ENCODE data around the gene LRRC52.

LRRC52 gene

GRCh38 chr1:165562571-165562970, 18.8 kb downstream of the LRRC52 start:
- no peak overlapping the region for H3K4me3 ChIP-seq (ENCODE audit: low read depth in 1 of 5, low read length in 5 of 5)
- no peak overlapping the region for H3K9ac ChIP-seq (ENCODE audit: low read length in 5 of 5)
- no peaks in the 10 kb centered on the region for H3K9me3 ChIP-seq (ENCODE audit: control insufficient read depth in 5 of 5, low read length in 5 of 5)

DNA sequence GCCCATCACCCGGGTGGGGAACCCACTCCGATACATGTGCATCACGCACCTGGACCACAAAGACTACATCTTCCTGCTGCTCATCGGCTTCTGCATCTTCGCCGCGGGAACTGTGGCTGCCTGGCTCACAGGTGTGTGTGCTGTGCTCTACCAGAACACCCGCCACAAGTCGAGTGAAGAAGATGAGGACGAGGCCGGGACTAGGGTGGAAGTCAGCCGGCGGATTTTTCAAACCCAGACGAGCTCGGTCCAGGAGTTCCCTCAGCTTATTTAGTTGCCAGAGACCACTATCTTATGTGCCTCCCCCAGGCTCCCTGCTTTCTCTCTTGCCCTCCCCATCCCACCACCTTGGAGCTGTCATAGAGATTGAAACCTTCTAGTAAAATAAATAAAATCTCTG, 19.8 kb downstream of the LRRC52 start:
- Histone ChIP-seq H3K27ac (ENCODE audit: low read depth, low read length) (no peak overlapping the region), H3K9me3 (ENCODE audit: control insufficient read depth in 5 of 5, low read length in 5 of 5) (no peaks in the 10 kb centered on the region), H3K9ac (ENCODE audit: low read length in 5 of 5) (no peak overlapping the region), H3K4me1 (ENCODE audit: control insufficient read depth in 5 of 5, insufficient read depth in 5 of 5, low read length in 5 of 5) (peaks cover 0 to 3% (median 0%) of the 10 kb centered on the region in 5 donors), H3K4me3 (ENCODE audit: low read depth in 1 of 5, low read length in 5 of 5) (no peak overlapping the region), H3K36me3 (ENCODE audit: control insufficient read depth in 5 of 5, insufficient read depth in 5 of 5, low read length in 5 of 5) (no peaks in the 10 kb centered on the region), H3K27me3 (ENCODE audit: control insufficient read depth in 5 of 5, insufficient read depth in 4 of 5, low read length in 5 of 5) (peaks cover 0 to 12% (median 0%) of the 10 kb centered on the region in 5 donors)

More at GRCh38 chr1:165562571-165562970, 18.8 kb downstream of the LRRC52 start:
- Histone ChIP-seq H3K27me3 (ENCODE audit: control insufficient read depth in 5 of 5, insufficient read depth in 4 of 5, low read length in 5 of 5) (peaks cover 0 to 12% (median 0%) of the 10 kb centered on the region in 5 donors), H3K36me3 (ENCODE audit: control insufficient read depth in 5 of 5, insufficient read depth in 5 of 5, low read length in 5 of 5) (no peaks in the 10 kb centered on the region), H3K4me1 (ENCODE audit: control insufficient read depth in 5 of 5, insufficient read depth in 5 of 5, low read length in 5 of 5) (peaks cover 0 to 3% (median 0%) of the 10 kb centered on the region in 5 donors), H3K27ac (ENCODE audit: low read depth, low read length) (no peak overlapping the region)

DNA sequence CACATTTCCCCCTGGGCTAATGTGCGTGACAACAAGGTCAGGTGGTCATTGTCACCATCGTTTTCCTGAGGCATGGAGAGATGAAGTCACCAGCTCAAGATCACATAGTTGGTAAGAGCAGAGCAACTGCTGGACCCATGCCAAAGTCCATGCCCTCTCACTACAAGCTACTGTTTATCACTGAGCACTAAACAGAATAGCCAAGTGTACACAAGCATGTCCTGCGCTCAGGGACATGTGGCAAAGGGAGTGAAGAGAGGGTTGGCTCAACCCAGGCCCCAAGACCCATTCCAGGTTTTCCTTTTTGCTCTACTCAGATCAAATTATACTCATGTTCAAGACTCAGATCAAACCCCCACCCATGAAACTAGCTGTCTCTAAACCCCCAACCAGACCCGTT, 20.8 kb downstream of the LRRC52 start:
- Histone ChIP-seq H3K36me3 (ENCODE audit: control insufficient read depth in 5 of 5, insufficient read depth in 5 of 5, low read length in 5 of 5) (no peaks in the 10 kb centered on the region), H3K4me3 (ENCODE audit: low read depth in 1 of 5, low read length in 5 of 5) (no peak overlapping the region), H3K9ac (ENCODE audit: low read length in 5 of 5) (no peak overlapping the region), H3K4me1 (ENCODE audit: control insufficient read depth in 5 of 5, insufficient read depth in 5 of 5, low read length in 5 of 5) (peaks cover 0 to 3% (median 0%) of the 10 kb centered on the region in 5 donors), H3K27me3 (ENCODE audit: control insufficient read depth in 5 of 5, insufficient read depth in 4 of 5, low read length in 5 of 5) (peaks cover 0 to 12% (median 0%) of the 10 kb centered on the region in 5 donors), H3K27ac (ENCODE audit: low read depth, low read length) (no peak overlapping the region), H3K9me3 (ENCODE audit: control insufficient read depth in 5 of 5, low read length in 5 of 5) (no peaks in the 10 kb centered on the region)

- no peaks in the 10 kb centered on the region for H3K4me1 ChIP-seq (ENCODE audit: control insufficient read depth in 5 of 5, insufficient read depth in 5 of 5, low read length in 5 of 5)
- no peaks in the 10 kb centered on the region for H3K36me3 ChIP-seq (ENCODE audit: control insufficient read depth in 5 of 5, insufficient read depth in 5 of 5, low read length in 5 of 5)
- no peak overlapping the region for H3K9ac ChIP-seq (ENCODE audit: low read length in 5 of 5)
- no peaks in the 10 kb centered on the region for H3K9me3 ChIP-seq (ENCODE audit: control insufficient read depth in 5 of 5, low read length in 5 of 5)
- H3K4me3 ChIP-seq (ENCODE audit: low read depth in 1 of 5, low read length in 5 of 5), result no peak overlapping the region
- peaks cover 0 to 11% (median 0%) of the 10 kb centered on the region in 5 donors for H3K27me3 ChIP-seq (ENCODE audit: control insufficient read depth in 5 of 5, insufficient read depth in 4 of 5, low read length in 5 of 5)
- H3K27ac ChIP-seq (ENCODE audit: low read depth, low read length), result no peak overlapping the region
Measured at GRCh38 chr1:165565751-165566490, 22.1 kb downstream of the LRRC52 start.

- Histone ChIP-seq H3K9ac (ENCODE audit: low read length in 5 of 5) (no peak overlapping the region), H3K27ac (ENCODE audit: low read depth, low read length) (no peak overlapping the region), H3K27me3 (ENCODE audit: control insufficient read depth in 5 of 5, insufficient read depth in 4 of 5, low read length in 5 of 5) (peaks cover 0 to 10% (median 0%) of the 10 kb centered on the region in 5 donors), H3K4me3 (ENCODE audit: low read depth in 1 of 5, low read length in 5 of 5) (no peak overlapping the region), H3K4me1 (ENCODE audit: control insufficient read depth in 5 of 5, insufficient read depth in 5 of 5, low read length in 5 of 5) (no peaks in the 10 kb centered on the region), H3K9me3 (ENCODE audit: control insufficient read depth in 5 of 5, low read length in 5 of 5) (no peaks in the 10 kb centered on the region), H3K36me3 (ENCODE audit: control insufficient read depth in 5 of 5, insufficient read depth in 5 of 5, low read length in 5 of 5) (no peaks in the 10 kb centered on the region)
Measured at GRCh38 chr1:165570078-165570477, 26.3 kb downstream of the LRRC52 start.

DNA sequence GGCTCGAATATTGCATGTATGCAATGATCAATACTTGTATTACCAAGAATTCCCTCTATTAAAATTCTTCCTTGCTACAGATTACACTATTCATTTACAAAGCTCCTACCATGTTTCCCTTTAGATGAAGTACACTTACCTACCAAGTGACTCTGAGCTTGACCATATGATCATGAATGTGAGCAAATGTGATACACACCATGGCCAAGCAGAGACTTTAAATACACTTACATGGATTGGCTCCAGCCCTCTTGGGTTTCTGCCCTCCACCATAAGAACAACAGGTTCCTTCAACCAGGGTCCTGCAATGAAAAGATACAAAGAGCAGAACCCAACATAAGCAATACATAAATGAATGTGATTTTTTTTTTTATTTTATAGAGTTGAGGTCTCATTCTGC, 30.0 kb downstream of the LRRC52 start:
- Histone ChIP-seq H3K9me3 (ENCODE audit: control insufficient read depth in 5 of 5, low read length in 5 of 5) (no peaks in the 10 kb centered on the region), H3K36me3 (ENCODE audit: control insufficient read depth in 5 of 5, insufficient read depth in 5 of 5, low read length in 5 of 5) (no peaks in the 10 kb centered on the region), H3K9ac (ENCODE audit: low read length in 5 of 5) (no peak overlapping the region), H3K4me1 (ENCODE audit: control insufficient read depth in 5 of 5, insufficient read depth in 5 of 5, low read length in 5 of 5) (no peaks in the 10 kb centered on the region), H3K27me3 (ENCODE audit: control insufficient read depth in 5 of 5, insufficient read depth in 4 of 5, low read length in 5 of 5) (peaks cover 0 to 11% (median 0%) of the 10 kb centered on the region in 5 donors), H3K4me3 (ENCODE audit: low read depth in 1 of 5, low read length in 5 of 5) (no peak overlapping the region), H3K27ac (ENCODE audit: low read depth, low read length) (no peak overlapping the region)

DNA sequence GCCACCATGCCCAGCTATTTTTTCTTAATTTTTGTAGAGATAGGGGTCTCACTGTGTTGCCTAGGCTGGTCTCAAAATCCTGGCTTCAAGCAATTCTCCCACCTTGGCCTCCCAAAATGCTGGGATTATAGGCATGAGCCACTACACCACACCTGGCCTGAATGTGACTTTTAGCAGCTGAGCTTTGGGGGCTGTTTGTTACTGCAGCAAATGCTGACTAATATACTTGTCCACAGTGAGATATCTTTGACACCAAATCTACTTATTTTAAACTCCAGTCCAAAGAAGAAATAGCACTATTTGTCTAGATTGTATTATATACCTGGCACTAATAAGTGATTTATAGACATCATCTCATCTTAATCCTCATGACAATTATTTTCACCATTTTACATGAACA, 30.5 kb downstream of the LRRC52 start:
- Histone ChIP-seq H3K4me3 (ENCODE audit: low read depth in 1 of 5, low read length in 5 of 5) (no peak overlapping the region), H3K27ac (ENCODE audit: low read depth, low read length) (no peak overlapping the region), H3K9me3 (ENCODE audit: control insufficient read depth in 5 of 5, low read length in 5 of 5) (no peaks in the 10 kb centered on the region), H3K27me3 (ENCODE audit: control insufficient read depth in 5 of 5, insufficient read depth in 4 of 5, low read length in 5 of 5) (peaks cover 0 to 11% (median 0%) of the 10 kb centered on the region in 5 donors), H3K36me3 (ENCODE audit: control insufficient read depth in 5 of 5, insufficient read depth in 5 of 5, low read length in 5 of 5) (no peaks in the 10 kb centered on the region), H3K4me1 (ENCODE audit: control insufficient read depth in 5 of 5, insufficient read depth in 5 of 5, low read length in 5 of 5) (no peaks in the 10 kb centered on the region), H3K9ac (ENCODE audit: low read length in 5 of 5) (no peak overlapping the region)

DNA sequence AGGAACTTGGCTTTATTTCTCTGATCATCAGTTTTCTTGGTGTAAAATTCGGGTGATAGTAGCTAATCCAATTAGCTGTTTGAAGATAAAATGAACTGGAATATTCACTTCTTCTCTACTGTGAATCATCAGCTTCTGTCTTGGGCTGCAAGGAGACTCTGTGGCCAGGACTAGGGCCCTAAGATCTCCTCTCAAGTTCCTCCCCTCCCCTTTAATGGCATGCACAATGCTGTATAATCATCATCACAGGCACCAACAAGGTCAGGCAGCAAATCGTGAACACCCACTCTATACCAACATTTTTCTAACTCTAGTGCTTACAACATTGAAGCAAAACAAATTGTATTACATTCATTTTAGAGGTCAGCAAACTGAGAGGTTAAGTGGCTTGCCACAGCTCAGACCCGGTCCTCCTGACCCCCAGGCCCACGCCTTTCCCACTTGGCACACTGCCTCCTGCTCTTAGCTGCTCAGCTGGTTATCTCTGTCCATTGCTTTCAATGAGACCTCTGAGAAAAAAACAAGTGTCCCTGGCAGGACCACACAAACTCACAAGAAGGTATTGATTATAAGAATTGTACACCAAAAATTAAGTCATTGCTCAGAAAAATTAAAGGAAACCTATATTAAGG, 31.8 kb downstream of the LRRC52 start:
- Histone ChIP-seq H3K4me3 (ENCODE audit: low read depth in 1 of 5, low read length in 5 of 5) (no peak overlapping the region), H3K36me3 (ENCODE audit: control insufficient read depth in 5 of 5, insufficient read depth in 5 of 5, low read length in 5 of 5) (no peaks in the 10 kb centered on the region), H3K27ac (ENCODE audit: low read depth, low read length) (no peak overlapping the region), H3K9me3 (ENCODE audit: control insufficient read depth in 5 of 5, low read length in 5 of 5) (no peaks in the 10 kb centered on the region), H3K27me3 (ENCODE audit: control insufficient read depth in 5 of 5, insufficient read depth in 4 of 5, low read length in 5 of 5) (peaks cover 0 to 7% (median 0%) of the 10 kb centered on the region in 5 donors), H3K4me1 (ENCODE audit: control insufficient read depth in 5 of 5, insufficient read depth in 5 of 5, low read length in 5 of 5) (no peaks in the 10 kb centered on the region), H3K9ac (ENCODE audit: low read length in 5 of 5) (no peak overlapping the region)

DNA sequence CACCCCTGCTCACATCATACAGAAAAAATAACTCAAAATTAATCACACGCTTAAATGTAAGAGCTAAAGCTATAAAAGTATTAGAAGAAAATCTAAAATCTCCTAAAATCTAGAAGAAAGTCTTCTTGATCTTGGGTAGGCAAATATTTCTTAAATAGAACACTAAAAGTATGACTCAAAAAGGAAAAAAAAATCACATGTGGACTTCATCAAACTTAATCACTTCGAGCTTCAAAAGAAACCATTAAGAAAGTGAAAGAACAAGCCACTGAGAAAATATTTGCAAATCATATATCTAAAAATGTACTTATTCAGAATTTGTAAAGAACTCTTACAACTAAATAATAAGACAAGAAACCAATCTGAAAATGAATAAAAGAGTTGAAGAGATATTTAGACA, 32.7 kb downstream of the LRRC52 start:
- Histone ChIP-seq H3K9ac (ENCODE audit: low read length in 5 of 5) (no peak overlapping the region), H3K4me1 (ENCODE audit: control insufficient read depth in 5 of 5, insufficient read depth in 5 of 5, low read length in 5 of 5) (no peaks in the 10 kb centered on the region), H3K9me3 (ENCODE audit: control insufficient read depth in 5 of 5, low read length in 5 of 5) (no peaks in the 10 kb centered on the region), H3K27me3 (ENCODE audit: control insufficient read depth in 5 of 5, insufficient read depth in 4 of 5, low read length in 5 of 5) (peaks cover 0 to 7% (median 0%) of the 10 kb centered on the region in 5 donors), H3K36me3 (ENCODE audit: control insufficient read depth in 5 of 5, insufficient read depth in 5 of 5, low read length in 5 of 5) (no peaks in the 10 kb centered on the region), H3K4me3 (ENCODE audit: low read depth in 1 of 5, low read length in 5 of 5) (no peak overlapping the region), H3K27ac (ENCODE audit: low read depth, low read length) (no peak overlapping the region)

DNA sequence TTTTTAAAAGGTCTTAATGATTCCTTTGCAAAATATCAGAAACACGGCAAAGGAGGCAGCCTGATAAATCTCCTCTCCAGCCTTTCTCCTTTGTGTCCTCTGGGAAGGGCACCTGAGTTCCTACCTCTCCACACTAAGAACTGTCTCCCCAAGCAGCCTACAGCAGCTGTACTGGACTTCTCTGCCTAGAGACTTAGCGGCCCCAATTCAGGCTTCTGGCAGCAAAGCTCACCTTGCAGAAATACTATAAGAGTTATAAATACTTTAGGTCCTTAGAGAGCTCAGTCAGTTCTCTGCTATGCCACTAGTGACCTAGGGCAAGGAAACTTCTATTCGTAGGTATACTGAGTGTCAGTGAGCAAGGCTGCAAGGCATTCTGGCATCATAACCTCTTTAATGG, 33.9 kb downstream of the LRRC52 start:
- Histone ChIP-seq H3K9ac (ENCODE audit: low read length in 5 of 5) (no peak overlapping the region), H3K4me3 (ENCODE audit: low read depth in 1 of 5, low read length in 5 of 5) (no peak overlapping the region), H3K27me3 (ENCODE audit: control insufficient read depth in 5 of 5, insufficient read depth in 4 of 5, low read length in 5 of 5) (peaks cover 0 to 4% (median 0%) of the 10 kb centered on the region in 5 donors), H3K36me3 (ENCODE audit: control insufficient read depth in 5 of 5, insufficient read depth in 5 of 5, low read length in 5 of 5) (no peaks in the 10 kb centered on the region), H3K4me1 (ENCODE audit: control insufficient read depth in 5 of 5, insufficient read depth in 5 of 5, low read length in 5 of 5) (no peaks in the 10 kb centered on the region), H3K9me3 (ENCODE audit: control insufficient read depth in 5 of 5, low read length in 5 of 5) (no peaks in the 10 kb centered on the region), H3K27ac (ENCODE audit: low read depth, low read length) (no peak overlapping the region)
